CD14-positive monocyte (primary cell): ENCODE measurements around the gene RASL10B. TPM values are rescaled to one million over a fixed set of nuclear protein-coding genes. Genes with fewer than 3 reads are reported as not detected.

Experiments
- DNase-seq, 3 donors: peaks; one replicate each; pipeline ENCODE4 v3.0.0-alpha.2; 2011 to 2022
- H2AFZ ChIP-seq: 2 replicates; pipeline ENCODE4 v1.6.0; 2012; ENCODE audit warnings: mild to moderate bottlenecking, low read depth, low read length, inconsistent platforms; ENCODE audit not compliant: insufficient read depth, poor library complexity, severe bottlenecking
- H3K27ac ChIP-seq, 2 donors: 1 replicate in 1 of 2; 2 replicates in 1 of 2; pipeline ENCODE4 v1.5.1; 2012 to 2013; ENCODE audit warnings: low read length in 2 of 2, control low read depth in 1 of 2, inconsistent platforms in 1 of 2, low read depth in 1 of 2, mild to moderate bottlenecking in 1 of 2
- H3K27me3 ChIP-seq, 2 donors: one replicate each; pipeline versions ENCODE4 v1.6.0 to v1.6.1; 2011 to 2013; ENCODE audit warnings: low read length in 2 of 2; ENCODE audit not compliant: control insufficient read depth in 2 of 2, insufficient read depth in 2 of 2
- H3K36me3 ChIP-seq, 2 donors: replicated peaks in 1 of 2; 1 replicate in 1 of 2; 2 replicates in 1 of 2; pipeline versions ENCODE4 v1.5.1 to v1.6.1; 2012 to 2013; ENCODE audit warnings: low read length in 2 of 2, control low read depth in 1 of 2, inconsistent platforms in 1 of 2, mild to moderate bottlenecking in 1 of 2; ENCODE audit not compliant: insufficient read depth in 2 of 2, control insufficient read depth in 1 of 2
- H3K4me1 ChIP-seq, 2 donors: 1 replicate in 1 of 2; 2 replicates in 1 of 2; pipeline versions ENCODE4 v1.5.1 to v1.6.1; 2012 to 2013; ENCODE audit warnings: low read length in 2 of 2, control low read depth in 1 of 2, inconsistent platforms in 1 of 2, mild to moderate bottlenecking in 1 of 2, moderate library complexity in 1 of 2; ENCODE audit not compliant: insufficient read depth in 2 of 2, control insufficient read depth in 1 of 2
- H3K4me2 ChIP-seq: replicated peaks from 2 replicates; pipeline ENCODE3; 2012; ENCODE audit warnings: low read length, moderate library complexity, mild to moderate bottlenecking; ENCODE audit not compliant: poor library complexity, severe bottlenecking; ENCODE audit errors: extremely low read depth
- H3K4me3 ChIP-seq, 3 experiments: fragments of 200-600 bp in 1 of 3; sonication (generic) in 1 of 3; replicated peaks in 1 of 3; 1 replicate in 2 of 3; 2 replicates in 1 of 3; pipeline ENCODE4 v1.5.1; 2011 to 2013; ENCODE audit warnings: low read length in 3 of 3, mild to moderate bottlenecking in 3 of 3, control low read depth in 2 of 3, low read depth in 2 of 3, inconsistent platforms in 1 of 3, moderate library complexity in 1 of 3
- H3K79me2 ChIP-seq: 2 replicates; pipeline ENCODE4 v1.6.0; 2012; ENCODE audit warnings: mild to moderate bottlenecking, control low read depth, inconsistent platforms, low read length, moderate library complexity; ENCODE audit not compliant: insufficient read depth
- H3K9ac ChIP-seq: 2 replicates; pipeline ENCODE4 v1.6.0; 2017; ENCODE audit warnings: low read length, mild to moderate bottlenecking; ENCODE audit not compliant: insufficient read depth, poor library complexity, severe bottlenecking
- H3K9me3 ChIP-seq, 2 donors: replicated peaks in 1 of 2; 1 replicate in 1 of 2; 2 replicates in 1 of 2; pipeline versions ENCODE4 v1.5.1 to v1.6.1; 2012 to 2013; ENCODE audit warnings: low read length in 2 of 2, control low read depth in 1 of 2; ENCODE audit not compliant: control insufficient read depth in 1 of 2, insufficient read depth in 1 of 2
- H4K20me1 ChIP-seq: 2 replicates; pipeline ENCODE4 v1.6.0; 2012; ENCODE audit warnings: mild to moderate bottlenecking, low read length, control low read depth, moderate library complexity; ENCODE audit not compliant: insufficient read depth
- H3K27ac Mint-ChIP-seq, 7 donors: one replicate each; pipeline ENCODE4 v1.8.0; 2020; ENCODE audit warnings: mild to moderate bottlenecking in 7 of 7, mixed read lengths in 7 of 7, moderate library complexity in 6 of 7, inconsistent platforms in 2 of 7
- H3K27me3 Mint-ChIP-seq, 3 donors: one replicate each; pipeline ENCODE4 v1.8.0; 2021 to 2022; ENCODE audit warnings: low read depth in 3 of 3, mild to moderate bottlenecking in 3 of 3, mixed read lengths in 3 of 3, moderate library complexity in 3 of 3, inconsistent platforms in 1 of 3
- H3K36me3 Mint-ChIP-seq, 2 donors: one replicate each; pipeline ENCODE4 v1.8.0; 2020; ENCODE audit warnings: mixed read lengths in 2 of 2, inconsistent platforms in 1 of 2, mild to moderate bottlenecking in 1 of 2
- H3K4me1 Mint-ChIP-seq: one replicate; pipeline ENCODE4 v1.8.0; 2020; ENCODE audit warnings: mild to moderate bottlenecking, mixed read lengths
- H3K4me3 Mint-ChIP-seq, 2 donors: one replicate each; pipeline ENCODE4 v1.8.0; 2020; ENCODE audit warnings: mild to moderate bottlenecking in 2 of 2, mixed read lengths in 2 of 2, moderate library complexity in 1 of 2
- H3K9me3 Mint-ChIP-seq, 7 donors: one replicate each; pipeline ENCODE4 v1.8.0; 2020 to 2022; ENCODE audit warnings: mixed read lengths in 7 of 7, mild to moderate bottlenecking in 6 of 7, moderate library complexity in 6 of 7, inconsistent platforms in 2 of 7
- WGBS: methylation state at CpG from one replicate; pipeline ENCODE4 v1.1.5; 2013; ENCODE audit warnings: missing lambda C conversion rate; ENCODE audit not compliant: insufficient coverage; 5-methylcytosine and 5-hydroxymethylcytosine counted together
- intact Hi-C, 2 donors: fragments of 100-400 bp; cut with micrococcal nuclease; formaldehyde crosslinking; loops; one replicate each; pipeline versions ENCODE4 v1.15.0 to v1.15.1; 2023
- polyA plus RNA-seq, 3 donors: library from polyadenylated mRNA; depleted of rRNA in 1 of 3; unstranded in 2 of 3; stranded (reverse) in 1 of 3; fragments of 300-500 nt in 2 of 3; fragments of >200 nt in 1 of 3; fragmentation: Illumina TruSeq in 2 of 3; gene quantifications; 1 replicate in 2 of 3; 2 replicates in 1 of 3; pipeline ENCODE4 v1.2.3, GENCODE V29; 2012 to 2021
- TF ChIP-seq, protein P1 (sequence below): fragments of 200-600 bp; IDR thresholded peaks from one replicate; pipeline ENCODE4 v1.8.0; 2022; ENCODE audit warnings: antibody characterized with exemption, mild to moderate bottlenecking

The RASL10B gene
- polyA plus RNA-seq, 3 donors, result not detected

DNA sequence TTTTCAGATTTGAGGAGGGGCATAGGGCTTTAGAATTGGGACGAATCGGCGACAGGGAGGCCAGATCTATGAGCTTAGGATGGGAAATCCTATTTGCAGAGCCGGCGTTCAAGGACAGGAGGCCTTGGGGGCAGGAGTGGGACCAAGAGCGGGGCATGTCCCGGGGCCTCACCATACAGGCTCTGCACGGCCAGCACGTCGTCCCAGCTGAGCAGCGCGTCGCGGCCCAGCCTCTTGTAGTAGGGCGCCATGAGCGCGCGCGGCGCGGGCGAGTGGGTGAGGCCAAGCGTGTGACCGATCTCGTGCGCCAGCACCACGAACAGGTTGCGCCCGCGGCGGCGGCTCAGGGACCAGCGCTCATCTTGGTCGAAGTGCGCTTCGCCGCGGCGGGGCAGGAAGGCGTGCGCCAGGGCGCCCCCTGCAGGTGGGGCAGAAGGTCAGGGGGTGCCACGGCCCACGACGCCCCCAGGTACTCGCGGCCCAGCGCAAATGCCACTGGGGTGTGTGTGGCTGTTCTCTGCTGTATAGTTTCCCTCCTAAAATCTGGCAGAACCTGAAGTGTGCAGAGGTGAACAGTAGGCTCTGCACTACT lies 38.6 kb downstream of the RASL10B start:
- no peak for DNase-seq
- peaks cover 16 to 32% (median 18%) of the 10 kb centered on the region in 3 donors for H3K27me3 Mint-ChIP-seq
- TF ChIP-seq, protein P1, sequence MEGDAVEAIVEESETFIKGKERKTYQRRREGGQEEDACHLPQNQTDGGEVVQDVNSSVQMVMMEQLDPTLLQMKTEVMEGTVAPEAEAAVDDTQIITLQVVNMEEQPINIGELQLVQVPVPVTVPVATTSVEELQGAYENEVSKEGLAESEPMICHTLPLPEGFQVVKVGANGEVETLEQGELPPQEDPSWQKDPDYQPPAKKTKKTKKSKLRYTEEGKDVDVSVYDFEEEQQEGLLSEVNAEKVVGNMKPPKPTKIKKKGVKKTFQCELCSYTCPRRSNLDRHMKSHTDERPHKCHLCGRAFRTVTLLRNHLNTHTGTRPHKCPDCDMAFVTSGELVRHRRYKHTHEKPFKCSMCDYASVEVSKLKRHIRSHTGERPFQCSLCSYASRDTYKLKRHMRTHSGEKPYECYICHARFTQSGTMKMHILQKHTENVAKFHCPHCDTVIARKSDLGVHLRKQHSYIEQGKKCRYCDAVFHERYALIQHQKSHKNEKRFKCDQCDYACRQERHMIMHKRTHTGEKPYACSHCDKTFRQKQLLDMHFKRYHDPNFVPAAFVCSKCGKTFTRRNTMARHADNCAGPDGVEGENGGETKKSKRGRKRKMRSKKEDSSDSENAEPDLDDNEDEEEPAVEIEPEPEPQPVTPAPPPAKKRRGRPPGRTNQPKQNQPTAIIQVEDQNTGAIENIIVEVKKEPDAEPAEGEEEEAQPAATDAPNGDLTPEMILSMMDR, result no peak
- Histone ChIP-seq H3K4me3 (no peak overlapping the region), H3K9ac (no peak overlapping the region), H3K27me3 (peaks cover under 1 to 14% of the 10 kb centered on the region in 2 donors), H2AFZ (no peak overlapping the region), H3K4me2 (no peak overlapping the region), H4K20me1 (no peaks in the 10 kb centered on the region), H3K79me2 (no peaks in the 10 kb centered on the region), H3K27ac (no peak overlapping the region), H3K9me3 (no peaks in the 10 kb centered on the region), H3K36me3 (no peaks in the 10 kb centered on the region), H3K4me1 (peaks cover 0 to under 1% of the 10 kb centered on the region in 2 donors)
- intact Hi-C loops, result no loop called here
- WGBS, result 99% methylated on average over 39 of the region's 48 CpGs
- no peak overlapping the region for H3K4me3 Mint-ChIP-seq
- no peaks in the 10 kb centered on the region for H3K4me1 Mint-ChIP-seq
- H3K27ac Mint-ChIP-seq, result no peak overlapping the region
- H3K9me3 Mint-ChIP-seq, result peaks cover 0 to 6% (median 0%) of the 10 kb centered on the region in 7 donors
- H3K36me3 Mint-ChIP-seq, result no peaks in the 10 kb centered on the region

DNA sequence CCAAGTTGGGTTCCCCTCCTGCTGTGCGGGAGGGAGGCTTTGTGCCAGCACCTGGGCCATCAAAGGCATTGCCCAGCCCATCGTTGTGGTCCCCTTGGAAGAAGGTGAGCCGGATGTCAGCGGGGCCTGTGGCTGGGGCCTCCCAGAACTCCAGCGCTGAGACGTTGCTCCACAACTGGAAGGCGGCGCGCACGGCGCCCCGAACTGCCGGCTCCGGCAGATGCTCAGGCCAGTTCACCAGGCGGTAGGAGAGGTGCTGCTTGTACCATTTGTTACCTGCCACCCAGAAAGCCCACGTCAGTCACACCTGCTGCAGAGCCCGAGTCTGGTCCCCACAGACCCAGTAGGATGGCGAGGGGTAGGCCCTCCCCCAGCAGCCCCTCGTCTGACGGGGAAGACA lies 41.7 kb downstream of the RASL10B start:
- DNase-seq, result no peak
- Histone ChIP-seq H3K79me2 (no peaks in the 10 kb centered on the region), H3K4me1 (peaks cover 15 to 16% of the 10 kb centered on the region in 2 donors), H3K9ac (no peak overlapping the region), H3K9me3 (no peaks in the 10 kb centered on the region), H4K20me1 (no peaks in the 10 kb centered on the region), H3K4me3 (no peak overlapping the region), H3K27ac (no peak overlapping the region), H2AFZ (no peak overlapping the region), H3K4me2 (no peak overlapping the region), H3K36me3 (no peaks in the 10 kb centered on the region), H3K27me3 (peaks cover 0 to 4% of the 10 kb centered on the region in 2 donors)
- H3K27ac Mint-ChIP-seq, result no peak overlapping the region
- peaks cover 18% of the 10 kb centered on the region for H3K4me1 Mint-ChIP-seq
- intact Hi-C loops, result no loop called here
- peaks cover 0 to 6% (median 0%) of the 10 kb centered on the region in 7 donors for H3K9me3 Mint-ChIP-seq
- H3K4me3 Mint-ChIP-seq, result no peak overlapping the region
- WGBS, result 79% methylated on average over 17 of the region's 20 CpGs
- TF ChIP-seq, protein P1, result no peak
- no peaks in the 10 kb centered on the region for H3K36me3 Mint-ChIP-seq
- H3K27me3 Mint-ChIP-seq, result peaks cover 7 to 23% (median 11%) of the 10 kb centered on the region in 3 donors
